ENCODE data around the gene GIN1.

DNA sequence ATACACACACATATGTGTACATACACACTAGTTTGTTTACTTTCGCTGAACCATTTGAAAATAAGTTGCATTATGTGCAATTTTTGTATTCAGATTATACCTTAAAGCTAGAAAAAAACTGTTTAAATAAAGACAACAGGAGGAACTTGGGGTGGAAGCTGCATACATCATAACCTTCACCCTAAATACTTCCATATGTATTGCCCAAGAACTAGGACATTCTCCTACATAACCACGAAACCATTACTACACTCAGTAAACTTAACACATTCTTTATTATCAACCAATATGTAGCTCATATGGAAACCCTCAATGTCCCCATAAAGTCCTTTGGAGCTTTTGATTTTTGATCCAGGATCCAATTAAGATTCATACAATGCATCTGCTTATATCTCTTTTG is 83.3 kb downstream of the GIN1 start:
- TF ChIP-seq, protein P1, sequence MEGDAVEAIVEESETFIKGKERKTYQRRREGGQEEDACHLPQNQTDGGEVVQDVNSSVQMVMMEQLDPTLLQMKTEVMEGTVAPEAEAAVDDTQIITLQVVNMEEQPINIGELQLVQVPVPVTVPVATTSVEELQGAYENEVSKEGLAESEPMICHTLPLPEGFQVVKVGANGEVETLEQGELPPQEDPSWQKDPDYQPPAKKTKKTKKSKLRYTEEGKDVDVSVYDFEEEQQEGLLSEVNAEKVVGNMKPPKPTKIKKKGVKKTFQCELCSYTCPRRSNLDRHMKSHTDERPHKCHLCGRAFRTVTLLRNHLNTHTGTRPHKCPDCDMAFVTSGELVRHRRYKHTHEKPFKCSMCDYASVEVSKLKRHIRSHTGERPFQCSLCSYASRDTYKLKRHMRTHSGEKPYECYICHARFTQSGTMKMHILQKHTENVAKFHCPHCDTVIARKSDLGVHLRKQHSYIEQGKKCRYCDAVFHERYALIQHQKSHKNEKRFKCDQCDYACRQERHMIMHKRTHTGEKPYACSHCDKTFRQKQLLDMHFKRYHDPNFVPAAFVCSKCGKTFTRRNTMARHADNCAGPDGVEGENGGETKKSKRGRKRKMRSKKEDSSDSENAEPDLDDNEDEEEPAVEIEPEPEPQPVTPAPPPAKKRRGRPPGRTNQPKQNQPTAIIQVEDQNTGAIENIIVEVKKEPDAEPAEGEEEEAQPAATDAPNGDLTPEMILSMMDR (IDR thresholded peaks at IDR 0.05), result no peak
- TF ChIP-seq POLR2A (IDR thresholded peaks at IDR 0.05), result no peak
- TF ChIP-seq POLR2AphosphoS5 (IDR thresholded peaks at IDR 0.05), result no peak
